IPS-18c (cell line): ENCODE measurements around the gene UBE2J2.

ENCODE experiments used
- H3K4me3 ChIP-seq: 2 replicates; pipeline ENCODE4 v1.7.0; 2013; ENCODE audit warnings: low read depth, mild to moderate bottlenecking, low read length, moderate library complexity; ENCODE audit not compliant: insufficient read depth
- H3K9me3 ChIP-seq: one replicate; pipeline ENCODE4 v1.6.1; 2013; ENCODE audit warnings: mild to moderate bottlenecking, low read length, moderate library complexity; ENCODE audit not compliant: control insufficient read depth, insufficient read depth

UBE2J2 gene

GRCh38 chr1:1204425-1204920 lies 69.2 kb downstream of the UBE2J2 start:
- Histone ChIP-seq H3K9me3 (no peaks in the 10 kb centered on the region), H3K4me3 (no peak overlapping the region)
